CD4-positive, CD25-positive, alpha-beta regulatory T cell (primary cell): ENCODE measurements around the gene ZSCAN1. TPM values are rescaled to one million over a fixed set of nuclear protein-coding genes. Genes with fewer than 3 reads are reported as not detected.

Experiments
- ATAC-seq, 2 donors: fragments of 150-1000 bp; cut with Tn5 transposase; one replicate each; pipeline ENCODE4 v1.10.0; 2021; ENCODE audit warnings: low read depth in 2 of 2, moderate number of reproducible peaks in 2 of 2, moderate library complexity in 1 of 2
- DNase-seq, 3 donors: peaks; one replicate each; pipeline versions ENCODE4 v3.0.0 to v3.0.0-alpha.2; 2012 to 2022; ENCODE audit warnings: mixed read lengths in 1 of 3
- H3K27ac ChIP-seq: one replicate; pipeline ENCODE4 v1.7.0; 2013; ENCODE audit warnings: mild to moderate bottlenecking, low read length; ENCODE audit not compliant: insufficient read depth, poor library complexity, severe bottlenecking
- H3K27me3 ChIP-seq: one replicate; pipeline ENCODE4 v1.7.0; 2013; ENCODE audit warnings: low read length; ENCODE audit not compliant: control insufficient read depth, insufficient read depth
- H3K36me3 ChIP-seq: one replicate; pipeline ENCODE4 v1.7.0; 2013; ENCODE audit warnings: mild to moderate bottlenecking, low read length, moderate library complexity; ENCODE audit not compliant: control insufficient read depth, insufficient read depth
- H3K4me1 ChIP-seq: 2 replicates; pipeline ENCODE4 v1.7.0; 2013; ENCODE audit warnings: mild to moderate bottlenecking, low read length; ENCODE audit not compliant: insufficient read depth, control insufficient read depth, poor library complexity, severe bottlenecking
- H3K4me3 ChIP-seq: one replicate; pipeline ENCODE4 v1.7.0; 2013; ENCODE audit warnings: low read depth, mild to moderate bottlenecking, low read length, moderate library complexity
- H3K9me3 ChIP-seq, 2 experiments: 1 replicate in 1 of 2; 2 replicates in 1 of 2; pipeline ENCODE4 v1.7.0; 2013; ENCODE audit warnings: low read length in 2 of 2, mild to moderate bottlenecking in 1 of 2, moderate library complexity in 1 of 2; ENCODE audit not compliant: control insufficient read depth in 2 of 2
- H3K27ac Mint-ChIP-seq, 3 donors: one replicate each; pipeline ENCODE4 v1.8.0; 2020 to 2022; ENCODE audit warnings: mild to moderate bottlenecking in 3 of 3, mixed read lengths in 3 of 3, moderate library complexity in 2 of 3
- H3K27me3 Mint-ChIP-seq: one replicate; pipeline ENCODE4 v1.8.0; 2022; ENCODE audit warnings: mild to moderate bottlenecking, mixed read lengths
- H3K36me3 Mint-ChIP-seq: one replicate; pipeline ENCODE4 v1.8.0; 2020; ENCODE audit warnings: mixed read lengths
- H3K4me1 Mint-ChIP-seq, 4 donors: one replicate each; pipeline ENCODE4 v1.8.0; 2020 to 2022; ENCODE audit warnings: mixed read lengths in 4 of 4, mild to moderate bottlenecking in 1 of 4
- H3K4me3 Mint-ChIP-seq, 4 donors: one replicate each; pipeline ENCODE4 v1.8.0; 2020 to 2022; ENCODE audit warnings: mild to moderate bottlenecking in 4 of 4, mixed read lengths in 4 of 4, moderate library complexity in 3 of 4
- H3K9me3 Mint-ChIP-seq, 7 donors: one replicate each; pipeline ENCODE4 v1.8.0; 2020 to 2022; ENCODE audit warnings: mixed read lengths in 7 of 7, mild to moderate bottlenecking in 3 of 7, moderate library complexity in 2 of 7
- polyA plus RNA-seq, 4 donors: library from polyadenylated mRNA; unstranded; fragments of 300-500 nt; fragmentation: Illumina TruSeq; gene quantifications; one replicate each; pipeline ENCODE4 v1.2.3, GENCODE V29; 2021
- total RNA-seq: library from RNA; stranded (reverse); gene quantifications from one replicate; pipeline ENCODE4 v1.2.3, GENCODE V29; 2022

The ZSCAN1 gene
- total and polyA plus RNA-seq, 5 donors from 2014 or later = not detected

DNA sequence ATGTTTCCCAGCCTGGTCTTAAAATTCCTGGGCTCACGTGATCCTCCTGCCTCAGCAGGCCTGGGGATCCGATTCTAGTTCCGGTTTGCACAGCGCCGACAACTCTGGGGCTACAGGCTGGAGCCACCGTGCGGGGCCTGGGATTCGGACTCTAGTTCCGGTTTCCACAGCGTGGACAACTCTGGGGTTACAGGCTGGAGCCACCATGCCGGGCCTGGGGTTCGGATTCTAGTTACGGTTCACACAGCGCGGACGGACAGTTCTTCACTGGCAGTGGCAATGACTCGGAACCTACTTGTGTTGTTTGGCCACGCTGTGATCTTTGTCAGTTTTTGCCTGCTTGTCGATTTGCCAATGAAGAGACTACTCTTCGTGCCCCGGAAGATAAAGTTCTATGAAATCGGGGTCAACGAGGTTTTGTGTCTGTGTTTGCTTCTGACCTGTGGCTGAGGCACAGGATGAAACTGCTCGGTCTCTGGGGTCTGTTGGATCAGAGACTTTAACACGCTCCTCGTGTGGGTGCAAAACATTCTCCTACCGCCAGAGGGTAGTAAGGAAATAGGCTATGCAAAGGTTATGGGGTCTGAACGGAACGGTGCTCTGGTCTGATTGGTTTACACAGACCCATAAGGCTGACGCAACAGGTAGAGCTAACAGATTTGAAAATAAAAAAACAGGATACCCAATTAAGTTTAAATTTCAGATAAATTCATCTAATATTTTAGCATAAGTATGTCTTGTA, 12.1 kb upstream of the ZSCAN1 start:
- Histone ChIP-seq H3K27me3 (no peaks in the 10 kb centered on the region), H3K4me3 (no peak overlapping the region), H3K4me1 (no peaks in the 10 kb centered on the region), H3K27ac (no peak overlapping the region), H3K9me3 (peaks cover 7 to 10% of the 10 kb centered on the region in 2 experiments), H3K36me3 (no peaks in the 10 kb centered on the region)
- no peak overlapping the region for H3K27ac Mint-ChIP-seq
- no peaks in the 10 kb centered on the region for H3K27me3 Mint-ChIP-seq
- H3K4me1 Mint-ChIP-seq = peaks cover 0 to 2% (median 0%) of the 10 kb centered on the region in 4 donors
- H3K4me3 Mint-ChIP-seq = no peak overlapping the region
- peak; percentile 79 to 80 for ATAC-seq
- peaks cover 3% of the 10 kb centered on the region for H3K36me3 Mint-ChIP-seq
- peak in 2 of 3 donors; percentile 22 to 58 for DNase-seq
- H3K9me3 Mint-ChIP-seq = peaks cover 0 to 20% (median 12%) of the 10 kb centered on the region in 7 donors

GRCh38 chr19:58022283-58022660, 11.6 kb upstream of the ZSCAN1 start:
- no peak for DNase-seq
- peaks cover 0 to 22% (median 15%) of the 10 kb centered on the region in 7 donors for H3K9me3 Mint-ChIP-seq
- Histone ChIP-seq H3K4me1 (no peaks in the 10 kb centered on the region), H3K27me3 (no peaks in the 10 kb centered on the region), H3K4me3 (no peak overlapping the region), H3K27ac (no peak overlapping the region), H3K36me3 (no peaks in the 10 kb centered on the region), H3K9me3 (peaks cover 1 to 6% of the 10 kb centered on the region in 2 experiments)
- H3K27ac Mint-ChIP-seq = no peak overlapping the region
- ATAC-seq = no peak
- peaks cover 0 to 2% (median 0%) of the 10 kb centered on the region in 4 donors for H3K4me1 Mint-ChIP-seq
- peaks cover 3% of the 10 kb centered on the region for H3K36me3 Mint-ChIP-seq
- no peaks in the 10 kb centered on the region for H3K27me3 Mint-ChIP-seq
- no peak overlapping the region for H3K4me3 Mint-ChIP-seq

- Mint-ChIP-seq H3K4me1 (peaks cover 0 to 2% (median 0%) of the 10 kb centered on the region in 4 donors), H3K36me3 (peaks cover 3% of the 10 kb centered on the region), H3K27ac (no peak overlapping the region), H3K27me3 (no peaks in the 10 kb centered on the region), H3K4me3 (no peak overlapping the region), H3K9me3 (peaks cover 0 to 29% (median 19%) of the 10 kb centered on the region in 7 donors)
- Histone ChIP-seq H3K4me1 (no peaks in the 10 kb centered on the region), H3K36me3 (no peaks in the 10 kb centered on the region), H3K27me3 (no peaks in the 10 kb centered on the region), H3K27ac (no peak overlapping the region), H3K4me3 (no peak overlapping the region), H3K9me3 (peaks cover 6 to 13% of the 10 kb centered on the region in 2 experiments)
- DNase-seq (no peak), ATAC-seq (no peak)
These were observed 9.2 kb upstream of the ZSCAN1 start for GRCh38 chr19:58024661-58025060.

- Histone ChIP-seq H3K9me3 (peaks cover 4 to 43% of the 10 kb centered on the region in 2 experiments), H3K4me1 (no peaks in the 10 kb centered on the region), H3K27me3 (no peaks in the 10 kb centered on the region), H3K27ac (no peak overlapping the region), H3K4me3 (no peak overlapping the region), H3K36me3 (no peaks in the 10 kb centered on the region)
- H3K27ac Mint-ChIP-seq = no peak overlapping the region
- DNase-seq (no peak), ATAC-seq (no peak)
- H3K4me3 Mint-ChIP-seq = no peak overlapping the region
- peaks cover 9% of the 10 kb centered on the region for H3K27me3 Mint-ChIP-seq
- H3K9me3 Mint-ChIP-seq = peaks cover 0 to 36% (median 17%) of the 10 kb centered on the region in 7 donors
- H3K4me1 Mint-ChIP-seq = peaks cover 0 to 3% (median 0%) of the 10 kb centered on the region in 4 donors
- H3K36me3 Mint-ChIP-seq = peaks cover 6% of the 10 kb centered on the region
These were observed 610 bp downstream of the ZSCAN1 start for GRCh38 chr19:58034477-58034793.

DNA sequence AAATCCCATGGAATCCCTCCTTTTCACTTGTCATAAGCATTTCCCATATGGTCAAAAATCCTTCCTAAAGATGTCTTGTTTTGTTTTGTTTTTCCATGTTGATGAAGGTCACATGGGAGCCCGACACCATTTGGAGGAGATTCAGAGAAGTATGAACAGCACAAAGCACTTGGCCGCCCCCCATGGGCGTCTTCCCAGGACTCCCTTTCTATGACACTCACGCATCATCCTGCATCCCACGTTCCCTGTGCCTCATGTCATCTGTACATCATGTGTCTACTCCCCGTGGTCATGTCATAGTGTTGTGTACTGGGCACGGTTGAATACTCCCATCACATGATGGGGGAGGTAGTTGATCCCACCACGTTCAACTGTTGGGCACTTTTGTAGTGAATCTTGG, 2.0 kb downstream of the ZSCAN1 start:
- H3K27me3 ChIP-seq = no peaks in the 10 kb centered on the region

DNA sequence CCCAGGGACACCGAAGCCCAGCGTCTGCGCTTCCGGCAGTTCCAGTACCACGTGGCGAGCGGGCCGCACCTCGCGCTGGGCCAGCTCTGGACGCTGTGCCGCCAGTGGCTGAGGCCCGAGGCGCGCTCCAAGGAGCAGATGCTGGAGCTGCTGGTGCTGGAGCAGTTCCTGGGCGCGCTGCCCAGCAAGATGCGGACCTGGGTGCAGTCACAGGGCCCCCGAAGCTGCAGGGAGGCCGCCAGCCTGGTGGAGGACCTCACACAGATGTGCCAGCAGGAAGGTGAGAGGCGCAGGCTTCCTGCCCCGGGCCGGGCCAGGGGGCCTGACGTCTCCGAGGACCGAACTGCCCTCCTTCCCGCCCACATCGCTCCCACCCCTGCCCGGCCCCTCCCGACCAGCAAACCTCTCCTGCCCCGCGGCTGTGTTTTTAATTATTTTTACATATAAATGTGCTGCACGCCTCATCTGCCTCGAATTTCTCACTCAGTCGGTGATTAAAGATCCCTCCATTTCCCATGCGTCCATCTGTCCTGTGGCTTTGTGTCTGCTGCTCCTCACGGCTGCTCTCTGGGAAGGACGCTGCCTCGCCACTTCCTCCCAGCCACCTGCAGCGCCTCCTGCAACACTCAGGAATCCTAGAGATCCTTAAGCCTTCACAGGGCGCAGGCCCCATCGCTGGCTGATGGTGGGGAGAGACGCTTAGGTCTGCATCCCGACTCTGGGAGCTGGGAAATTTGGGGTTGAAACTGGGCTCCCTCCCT, 4.3 kb downstream of the ZSCAN1 start:
- Mint-ChIP-seq H3K27ac (no peak overlapping the region), H3K36me3 (peaks cover 6% of the 10 kb centered on the region), H3K4me1 (peaks cover 0 to 3% (median 0%) of the 10 kb centered on the region in 4 donors), H3K27me3 (peaks cover 9% of the 10 kb centered on the region), H3K4me3 (no peak overlapping the region), H3K9me3 (peaks cover 0 to 41% (median 18%) of the 10 kb centered on the region in 7 donors)
- H3K4me3 ChIP-seq = no peak overlapping the region
- H3K36me3 ChIP-seq = no peaks in the 10 kb centered on the region
- ATAC-seq = no peak
- H3K27ac ChIP-seq = no peak overlapping the region
- H3K9me3 ChIP-seq = peaks cover 2 to 58% of the 10 kb centered on the region in 2 experiments
- H3K4me1 ChIP-seq = no peaks in the 10 kb centered on the region
- no peaks in the 10 kb centered on the region for H3K27me3 ChIP-seq
- DNase-seq = no peak

More for the DNA sequence above, 2.0 kb downstream of the ZSCAN1 start:
- Mint-ChIP-seq H3K4me1 (peaks cover 0 to 3% (median 0%) of the 10 kb centered on the region in 4 donors), H3K27ac (no peak overlapping the region), H3K9me3 (peaks cover 0 to 34% (median 14%) of the 10 kb centered on the region in 7 donors), H3K36me3 (peaks cover 6% of the 10 kb centered on the region), H3K4me3 (no peak overlapping the region), H3K27me3 (peaks cover 9% of the 10 kb centered on the region)
- Histone ChIP-seq H3K27ac (no peak overlapping the region), H3K9me3 (peaks cover 4 to 53% of the 10 kb centered on the region in 2 experiments), H3K4me1 (no peaks in the 10 kb centered on the region), H3K36me3 (no peaks in the 10 kb centered on the region), H3K4me3 (no peak overlapping the region)
- ATAC-seq = no peak
- DNase-seq = no peak

DNA sequence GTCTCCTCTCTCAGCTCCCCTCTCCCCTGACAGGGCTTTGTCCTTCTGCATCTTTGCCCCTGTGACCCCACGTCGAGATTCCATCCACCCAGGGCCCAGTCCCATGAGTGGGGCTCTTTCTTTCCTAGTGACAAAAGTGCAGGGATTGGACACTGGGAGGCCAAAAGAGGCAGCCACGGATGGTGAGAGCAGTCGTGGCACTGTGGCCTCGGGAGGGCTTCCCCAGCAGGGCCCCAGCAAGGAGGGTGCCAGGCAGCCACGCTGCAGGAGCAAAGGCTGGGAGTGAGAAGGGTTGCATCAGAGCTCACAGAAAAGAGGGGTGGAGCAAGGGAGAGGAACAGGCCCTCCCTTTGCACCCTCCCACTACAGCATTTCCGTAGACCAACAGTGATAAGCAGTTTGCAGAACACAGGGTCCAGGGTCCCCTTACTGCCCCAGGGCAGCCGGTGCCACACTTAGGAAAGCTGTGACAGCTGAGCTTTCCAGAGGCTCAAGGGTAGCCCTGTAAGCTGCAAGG, 4.9 kb downstream of the ZSCAN1 start:
- H3K36me3 ChIP-seq = no peaks in the 10 kb centered on the region
- H3K4me3 ChIP-seq = no peak overlapping the region
- ATAC-seq = no peak
- Mint-ChIP-seq H3K4me1 (peaks cover 0 to 3% (median 0%) of the 10 kb centered on the region in 4 donors), H3K27me3 (peaks cover 9% of the 10 kb centered on the region), H3K9me3 (peaks cover 0 to 46% (median 19%) of the 10 kb centered on the region in 7 donors), H3K4me3 (no peak overlapping the region), H3K36me3 (peaks cover 6% of the 10 kb centered on the region), H3K27ac (no peak overlapping the region)
- H3K27me3 ChIP-seq = no peaks in the 10 kb centered on the region
- no peak overlapping the region for H3K27ac ChIP-seq
- peaks cover 6 to 58% of the 10 kb centered on the region in 2 experiments for H3K9me3 ChIP-seq
- no peaks in the 10 kb centered on the region for H3K4me1 ChIP-seq
- DNase-seq = no peak
